Effector memory CD4-positive, alpha-beta T cell (primary cell): ENCODE data around the gene TIAM1.

Experiments used
- DNase-seq, 3 donors: peaks; one replicate each; pipeline ENCODE4 v3.0.0-alpha.2; 2020
- H3K27ac ChIP-seq: 2 replicates; pipeline ENCODE4 v1.7.0; 2013; ENCODE audit warnings: mild to moderate bottlenecking, low read length, moderate library complexity; ENCODE audit not compliant: insufficient read depth, poor library complexity, severe bottlenecking
- H3K27me3 ChIP-seq: replicated peaks from 2 replicates; pipeline ENCODE4 v1.7.0; 2013; ENCODE audit warnings: mild to moderate bottlenecking, low read length; ENCODE audit not compliant: insufficient read depth, control insufficient read depth, poor library complexity, severe bottlenecking
- H3K36me3 ChIP-seq: 2 replicates; pipeline ENCODE4 v1.7.0; 2013; ENCODE audit warnings: mild to moderate bottlenecking, low read length, moderate library complexity; ENCODE audit not compliant: control insufficient read depth, insufficient read depth
- H3K4me1 ChIP-seq: 2 replicates; pipeline ENCODE4 v1.7.0; 2013; ENCODE audit warnings: low read length, mild to moderate bottlenecking; ENCODE audit not compliant: control insufficient read depth, insufficient read depth, poor library complexity, severe bottlenecking
- H3K4me3 ChIP-seq: 2 replicates; pipeline ENCODE4 v1.7.0; 2013; ENCODE audit warnings: low read length, low read depth, mild to moderate bottlenecking; ENCODE audit not compliant: insufficient read depth, poor library complexity, severe bottlenecking
- H3K9me3 ChIP-seq: 2 replicates; pipeline ENCODE4 v1.7.0; 2013; ENCODE audit warnings: mild to moderate bottlenecking, low read length, moderate library complexity; ENCODE audit not compliant: control insufficient read depth

The TIAM1 gene

GRCh38 chr21:31204801-31205200 lies 139.3 kb downstream of the TIAM1 start:
- no peak for DNase-seq
- Histone ChIP-seq H3K4me3 (no peak overlapping the region), H3K27me3 (no peaks in the 10 kb centered on the region), H3K36me3 (peaks cover 9% of the 10 kb centered on the region), H3K27ac (no peak overlapping the region), H3K4me1 (no peaks in the 10 kb centered on the region), H3K9me3 (no peaks in the 10 kb centered on the region)

GRCh38 chr21:31203431-31204054 lies 140.5 kb downstream of the TIAM1 start:
- H3K36me3 ChIP-seq = no peaks in the 10 kb centered on the region
- H3K4me1 ChIP-seq = no peaks in the 10 kb centered on the region
- no peak overlapping the region for H3K27ac ChIP-seq
- H3K4me3 ChIP-seq = no peak overlapping the region
- no peaks in the 10 kb centered on the region for H3K27me3 ChIP-seq
- H3K9me3 ChIP-seq = no peaks in the 10 kb centered on the region
- no peak for DNase-seq

- no peaks in the 10 kb centered on the region for H3K27me3 ChIP-seq
- DNase-seq = no peak
- H3K9me3 ChIP-seq = no peaks in the 10 kb centered on the region
- no peak overlapping the region for H3K27ac ChIP-seq
- no peak overlapping the region for H3K4me3 ChIP-seq
- no peaks in the 10 kb centered on the region for H3K36me3 ChIP-seq
- H3K4me1 ChIP-seq = no peaks in the 10 kb centered on the region
These were observed 142.5 kb downstream of the TIAM1 start for GRCh38 chr21:31201548-31201947.

- no peaks in the 10 kb centered on the region for H3K4me1 ChIP-seq
- H3K4me3 ChIP-seq = no peak overlapping the region
- no peaks in the 10 kb centered on the region for H3K9me3 ChIP-seq
- no peaks in the 10 kb centered on the region for H3K27me3 ChIP-seq
- no peaks in the 10 kb centered on the region for H3K36me3 ChIP-seq
- H3K27ac ChIP-seq = peak overlapping the region; percentile 4
- DNase-seq = no peak
These were observed 142.9 kb downstream of the TIAM1 start for GRCh38 chr21:31201144-31201543.

- Histone ChIP-seq H3K9me3 (no peaks in the 10 kb centered on the region), H3K4me3 (no peak overlapping the region), H3K27me3 (no peaks in the 10 kb centered on the region), H3K27ac (no peak overlapping the region), H3K36me3 (no peaks in the 10 kb centered on the region), H3K4me1 (peaks cover 3% of the 10 kb centered on the region)
- DNase-seq = no peak
These were observed 145.5 kb downstream of the TIAM1 start for GRCh38 chr21:31198575-31198974.

- no peak overlapping the region for H3K27ac ChIP-seq
- H3K4me3 ChIP-seq = no peak overlapping the region
- no peaks in the 10 kb centered on the region for H3K36me3 ChIP-seq
- no peaks in the 10 kb centered on the region for H3K27me3 ChIP-seq
- H3K4me1 ChIP-seq = peaks cover 3% of the 10 kb centered on the region
- DNase-seq = no peak
- H3K9me3 ChIP-seq = no peaks in the 10 kb centered on the region
These were observed 147.3 kb downstream of the TIAM1 start for GRCh38 chr21:31196724-31197123.

GRCh38 chr21:31195334-31196015 lies 148.6 kb downstream of the TIAM1 start:
- Histone ChIP-seq H3K27me3 (no peaks in the 10 kb centered on the region), H3K27ac (peak overlapping the region; percentile 29), H3K9me3 (no peaks in the 10 kb centered on the region), H3K4me3 (peak overlapping the region; percentile 43), H3K36me3 (no peaks in the 10 kb centered on the region), H3K4me1 (peaks cover 3% of the 10 kb centered on the region)
- no peak for DNase-seq

GRCh38 chr21:31194510-31195293 lies 149.4 kb downstream of the TIAM1 start:
- Histone ChIP-seq H3K4me3 (peak overlapping the region; percentile 43), H3K9me3 (no peaks in the 10 kb centered on the region), H3K4me1 (peaks cover 5% of the 10 kb centered on the region), H3K27ac (peak overlapping the region; percentile 29), H3K27me3 (no peaks in the 10 kb centered on the region), H3K36me3 (no peaks in the 10 kb centered on the region)
- DNase-seq = no peak

- Histone ChIP-seq H3K36me3 (no peaks in the 10 kb centered on the region), H3K4me3 (no peak overlapping the region), H3K27ac (no peak overlapping the region), H3K9me3 (no peaks in the 10 kb centered on the region), H3K27me3 (no peaks in the 10 kb centered on the region), H3K4me1 (peaks cover 5% of the 10 kb centered on the region)
- DNase-seq = no peak
These were observed 150.3 kb downstream of the TIAM1 start for GRCh38 chr21:31193761-31194160.

GRCh38 chr21:31191553-31191952 lies 152.5 kb downstream of the TIAM1 start:
- no peak overlapping the region for H3K4me3 ChIP-seq
- H3K27me3 ChIP-seq = no peaks in the 10 kb centered on the region
- H3K27ac ChIP-seq = peak overlapping the region; percentile 51
- H3K4me1 ChIP-seq = peaks cover 15% of the 10 kb centered on the region
- no peak for DNase-seq
- H3K36me3 ChIP-seq = no peaks in the 10 kb centered on the region
- no peaks in the 10 kb centered on the region for H3K9me3 ChIP-seq
